H1 (cell line): ENCODE data around the gene NEO1. TPM values are rescaled to one million over a fixed set of nuclear protein-coding genes. Genes with fewer than 3 reads are reported as not detected.

Source experiments
- CTCF ChIA-PET: fragments of 300-600 bp; sonication (Branson Sonifier 250); formaldehyde crosslinking; loops from one replicate; lab custom pipeline; 2021; ENCODE audit not compliant: partially characterized antibody; lab: Charles Lee
- POLR2A ChIA-PET: fragments of 300-600 bp; sonication (Branson Sonifier 250); formaldehyde crosslinking; loops from one replicate; lab custom pipeline; 2021; ENCODE audit warnings: inconsistent platforms; ENCODE audit not compliant: partially characterized antibody; lab: Charles Lee
- DNase-seq, 2 experiments: peaks; one replicate each; pipeline versions ENCODE4 v3.0.0 to v3.0.0-alpha.2; 2010 to 2022; ENCODE audit warnings: low spot score in 2 of 2, low read depth in 1 of 2, mixed read lengths in 1 of 2
- FAIRE-seq: peaks from 2 replicates; lab custom pipeline; 2011; peaks lifted over from hg19 to GRCh38; lab: Jason Lieb, UNC
- H2AFZ ChIP-seq: 2 replicates; pipeline ENCODE4 v1.8.1; 2012; ENCODE audit warnings: low read length, inconsistent platforms
- H2AK5ac ChIP-seq: 2 replicates; pipeline ENCODE4 v1.6.1; 2013; ENCODE audit warnings: low read depth, low read length
- H2BK120ac ChIP-seq: replicated peaks from 2 replicates; pipeline ENCODE3; 2013; ENCODE audit warnings: low read depth, low read length, inconsistent platforms
- H2BK12ac ChIP-seq: 2 replicates; pipeline ENCODE4 v1.6.1; 2013; ENCODE audit warnings: low read depth, low read length
- H2BK15ac ChIP-seq: 2 replicates; pipeline ENCODE4 v1.6.1; 2013; ENCODE audit warnings: low read length
- H2BK20ac ChIP-seq: 2 replicates; pipeline ENCODE4 v1.6.1; 2013; ENCODE audit warnings: low read length
- H2BK5ac ChIP-seq: 2 replicates; pipeline ENCODE4 v1.6.1; 2013; ENCODE audit warnings: low read depth, low read length
- H3K14ac ChIP-seq: 2 replicates; pipeline ENCODE4 v1.6.1; 2013; ENCODE audit warnings: inconsistent platforms; ENCODE audit not compliant: insufficient read length
- H3K18ac ChIP-seq: 2 replicates; pipeline ENCODE4 v1.6.1; 2013; ENCODE audit warnings: low read length; ENCODE audit errors: extremely low read depth
- H3K23ac ChIP-seq: 2 replicates; pipeline ENCODE4 v1.6.1; 2013; ENCODE audit warnings: inconsistent platforms; ENCODE audit not compliant: insufficient read length
- H3K23me2 ChIP-seq: 2 replicates; pipeline ENCODE4 v1.6.1; 2013; ENCODE audit warnings: low read depth, low read length
- H3K27ac ChIP-seq: 2 replicates; pipeline ENCODE4 v1.6.1; 2011; ENCODE audit warnings: low read depth, low read length, inconsistent platforms
- H3K27me3 ChIP-seq, 4 experiments: replicated peaks in 1 of 4; 1 replicate in 1 of 4; 2 replicates in 3 of 4; pipeline versions ENCODE4 v1.6.1 to v1.8.1; 2011 to 2013; ENCODE audit warnings: low read length in 3 of 4, mild to moderate bottlenecking in 3 of 4, inconsistent platforms in 2 of 4, mixed read lengths in 2 of 4, moderate library complexity in 1 of 4; ENCODE audit not compliant: control insufficient read depth in 3 of 4, insufficient read depth in 3 of 4; ENCODE audit errors: extremely low read depth in 1 of 4
- H3K36me3 ChIP-seq, 4 experiments: 2 replicates each; pipeline versions ENCODE4 v1.6.1 to v1.8.1; 2011 to 2013; ENCODE audit warnings: mild to moderate bottlenecking in 4 of 4, low read length in 3 of 4, moderate library complexity in 2 of 4, control low read depth in 1 of 4, inconsistent platforms in 1 of 4; ENCODE audit not compliant: insufficient read depth in 4 of 4, control insufficient read depth in 2 of 4
- H3K4ac ChIP-seq: replicated peaks from 2 replicates; pipeline ENCODE3; 2013; ENCODE audit warnings: low read length, low read depth, mixed read lengths, inconsistent platforms; ENCODE audit not compliant: insufficient read length
- H3K4me1 ChIP-seq, 4 experiments: replicated peaks in 1 of 4; 1 replicate in 1 of 4; 2 replicates in 3 of 4; pipeline versions ENCODE4 v1.6.1 to v1.8.1; 2011 to 2013; ENCODE audit warnings: low read length in 3 of 4, inconsistent platforms in 2 of 4, mixed read lengths in 1 of 4; ENCODE audit not compliant: insufficient read depth in 4 of 4, control insufficient read depth in 3 of 4
- H3K4me2 ChIP-seq, 2 experiments: 2 replicates each; pipeline versions ENCODE4 v1.6.1 to v1.8.1; 2011 to 2013; ENCODE audit warnings: low read depth in 2 of 2, low read length in 2 of 2, control low read depth in 1 of 2, inconsistent platforms in 1 of 2, mild to moderate bottlenecking in 1 of 2; ENCODE audit not compliant: insufficient read depth in 1 of 2
- H3K4me3 ChIP-seq, 4 experiments: fragments of 200-600, 300-600 bp in 1 of 4; sonication (generic), shearing (Covaris generic), sonication (Bioruptor Twin) in 1 of 4; 2 replicates each; pipeline versions ENCODE4 v1.5.1 to v1.8.1; 2011 to 2016; ENCODE audit warnings: low read length in 4 of 4, low read depth in 3 of 4, control low read depth in 2 of 4, inconsistent platforms in 2 of 4, mild to moderate bottlenecking in 2 of 4, mixed read lengths in 1 of 4, moderate library complexity in 1 of 4; ENCODE audit not compliant: insufficient read depth in 2 of 4; ENCODE audit errors: extremely low read depth in 1 of 4
- H3K56ac ChIP-seq: replicated peaks from 2 replicates; pipeline ENCODE3; 2013; ENCODE audit warnings: low read depth, mild to moderate bottlenecking, mixed read lengths, low read length, inconsistent platforms; ENCODE audit not compliant: insufficient read length
- H3K79me1 ChIP-seq: 2 replicates; pipeline ENCODE4 v1.6.1; 2013; ENCODE audit warnings: low read depth, low read length, control low read depth
- H3K79me2 ChIP-seq, 2 experiments: 2 replicates each; pipeline versions ENCODE4 v1.6.1 to v1.8.1; 2012 to 2013; ENCODE audit warnings: low read length in 2 of 2, mild to moderate bottlenecking in 2 of 2, inconsistent platforms in 1 of 2; ENCODE audit not compliant: insufficient read depth in 2 of 2, control insufficient read depth in 1 of 2
- H3K9ac ChIP-seq, 4 experiments: replicated peaks in 1 of 4; 1 replicate in 1 of 4; 2 replicates in 3 of 4; pipeline versions ENCODE4 v1.6.1 to v1.8.1; 2011 to 2013; ENCODE audit warnings: low read depth in 3 of 4, low read length in 3 of 4, control low read depth in 2 of 4, mild to moderate bottlenecking in 2 of 4, moderate library complexity in 2 of 4, inconsistent platforms in 1 of 4; ENCODE audit errors: extremely low read depth in 1 of 4
- H3K9me3 ChIP-seq, 2 experiments: 2 replicates each; pipeline versions ENCODE4 v1.6.1 to v1.8.1; 2012 to 2013; ENCODE audit warnings: mild to moderate bottlenecking in 2 of 2, moderate library complexity in 2 of 2, control low read depth in 1 of 2, inconsistent platforms in 1 of 2, low read depth in 1 of 2, low read length in 1 of 2, mixed read lengths in 1 of 2; ENCODE audit not compliant: insufficient read depth in 2 of 2
- H4K20me1 ChIP-seq, 2 experiments: replicated peaks in 1 of 2; 2 replicates each; pipeline versions ENCODE3 to v1.8.1; 2011 to 2013; ENCODE audit warnings: inconsistent platforms in 2 of 2, low read length in 2 of 2, mild to moderate bottlenecking in 1 of 2; ENCODE audit not compliant: insufficient read depth in 2 of 2, control insufficient read depth in 1 of 2
- H4K5ac ChIP-seq: 2 replicates; pipeline ENCODE4 v1.6.1; 2013; ENCODE audit warnings: low read length, low read depth, mixed read lengths, inconsistent platforms; ENCODE audit not compliant: insufficient read length
- H4K8ac ChIP-seq: 2 replicates; pipeline ENCODE4 v1.8.0; 2013; ENCODE audit warnings: mild to moderate bottlenecking, moderate library complexity, low read length, inconsistent platforms; ENCODE audit not compliant: insufficient read depth; ENCODE audit errors: extremely low read depth
- H4K91ac ChIP-seq: replicated peaks from 2 replicates; pipeline ENCODE3; 2013; ENCODE audit warnings: low read length, mixed read lengths, inconsistent platforms; ENCODE audit not compliant: insufficient read length
- ASH2L ChIP-seq: fragments of 200-600, 300-600 bp; sonication (generic); IDR thresholded peaks from one replicate; pipeline ENCODE4 v1.7.1; 2017; ENCODE audit warnings: low read length
- CBX5 ChIP-seq: fragments of 300-800, 300-1000 bp; sonication (generic); IDR thresholded peaks from 2 replicates; pipeline ENCODE4 v1.7.1; 2016; ENCODE audit warnings: antibody characterized with exemption, low read length, low read depth
- CEBPB ChIP-seq: IDR thresholded peaks from 2 replicates; pipeline ENCODE4 v1.6.1; 2012; ENCODE audit warnings: low read depth, low read length
- CHD1 ChIP-seq: IDR thresholded peaks from 2 replicates; pipeline ENCODE4 v1.6.1; 2012; ENCODE audit warnings: low read depth, low read length, improper control_type of control experiment
- CHD2 ChIP-seq: IDR thresholded peaks from 2 replicates; pipeline ENCODE4 v1.6.1; 2012; ENCODE audit warnings: low read length, improper control_type of control experiment
- FOSL1 ChIP-seq: IDR thresholded peaks from 2 replicates; pipeline ENCODE4 v1.6.1; 2011; ENCODE audit warnings: mild to moderate bottlenecking, low read depth, low read length, moderate library complexity; ENCODE audit not compliant: insufficient read depth
- HDAC2 ChIP-seq, 2 experiments: fragments of 300-600 bp in 1 of 2; sonication (generic) in 1 of 2; IDR thresholded peaks; 2 replicates each; pipeline ENCODE4 v1.6.1; 2011 to 2012; ENCODE audit warnings: low read depth in 2 of 2, low read length in 2 of 2, mild to moderate bottlenecking in 2 of 2, moderate library complexity in 2 of 2, borderline replicate concordance in 1 of 2, inconsistent platforms in 1 of 2
- KDM5A ChIP-seq: fragments of 200-600 bp; IDR thresholded peaks from 2 replicates; pipeline ENCODE4 v1.7.1; 2012; ENCODE audit warnings: mild to moderate bottlenecking, low read length, inconsistent platforms, mixed read lengths
- POLR2AphosphoS5 ChIP-seq: IDR thresholded peaks from 2 replicates; pipeline ENCODE4 v1.6.1; 2011; ENCODE audit warnings: low read depth, low read length
- RNF2 ChIP-seq: fragments of 200-900, 300-1000 bp; sonication (generic); IDR thresholded peaks from 2 replicates; pipeline ENCODE4 v1.7.1; 2016; ENCODE audit warnings: borderline replicate concordance, low read depth, mild to moderate bottlenecking, antibody characterized with exemption, low read length; ENCODE audit not compliant: poor library complexity, severe bottlenecking; ENCODE audit errors: missing control alignments
- SIN3A ChIP-seq, 2 experiments: IDR thresholded peaks in 1 of 2; conservative IDR thresholded peaks in 1 of 2; 2 replicates each; pipeline ENCODE4 v1.6.1; 2011 to 2012; ENCODE audit warnings: low read length in 2 of 2, improper control_type of control experiment in 1 of 2, low read depth in 1 of 2, mild to moderate bottlenecking in 1 of 2
- SRF ChIP-seq: IDR thresholded peaks from 2 replicates; pipeline ENCODE4 v1.6.1; 2011; ENCODE audit warnings: mild to moderate bottlenecking, low read depth, low read length, moderate library complexity
- TAF7 ChIP-seq: optimal IDR thresholded peaks from 2 replicates; pipeline ENCODE3; 2011; ENCODE audit warnings: low read depth, mild to moderate bottlenecking, inconsistent platforms, low read length, moderate library complexity, borderline replicate concordance
- WGBS, 2 experiments: shearing (Covaris generic) in 1 of 2; methylation state at CpG; one replicate each; pipeline versions ENCODE4 v1.1.6 to v1.1.7; 2013 to 2015; ENCODE audit warnings: low lambda C conversion rate in 2 of 2, mixed read lengths in 2 of 2, inconsistent platforms in 1 of 2, low coverage in 1 of 2, missing lambda C conversion rate in 1 of 2; ENCODE audit not compliant: insufficient replicate concordance in 2 of 2, insufficient coverage in 1 of 2, insufficient read length in 1 of 2; ENCODE audit errors: extremely low coverage in 1 of 2, missing lambda C conversion rate in 1 of 2; 5-methylcytosine and 5-hydroxymethylcytosine counted together
- polyA plus RNA-seq, 7 experiments: library from polyadenylated mRNA; depleted of rRNA in 3 of 7; stranded (reverse) in 5 of 7; unstranded in 2 of 7; fragments of >200 nt in 5 of 7; fragments of 200-250 nt in 2 of 7; gene quantifications; 1 replicate in 5 of 7; 2 replicates in 1 of 7; 4 replicates in 1 of 7; pipeline versions ENCODE4 v1.2.1 to v1.2.3, GENCODE V29; 2011 to 2013; ENCODE audit warnings: missing spikeins in 2 of 7, mixed read lengths in 2 of 7
- total RNA-seq: library from RNA; stranded (reverse); fragmentation: NEBNext Ultra II Directional; extraction: Animal tissue kit (Norgen Biotek cat#: 25700); gene quantifications from 2 replicates; pipeline ENCODE4 v1.2.1, GENCODE V29; 2021
- TF ChIP-seq, protein P1 (sequence below): IDR thresholded peaks from 2 replicates; pipeline ENCODE4 v1.6.1; 2012; ENCODE audit warnings: inconsistent platforms

The NEO1 gene
- total and polyA plus RNA-seq, 2 of the 8 experiments (the other 6 are each of a cell fraction or from before 2014, with no cell fraction given): 36.0 to 51.0 TPM

DNA sequence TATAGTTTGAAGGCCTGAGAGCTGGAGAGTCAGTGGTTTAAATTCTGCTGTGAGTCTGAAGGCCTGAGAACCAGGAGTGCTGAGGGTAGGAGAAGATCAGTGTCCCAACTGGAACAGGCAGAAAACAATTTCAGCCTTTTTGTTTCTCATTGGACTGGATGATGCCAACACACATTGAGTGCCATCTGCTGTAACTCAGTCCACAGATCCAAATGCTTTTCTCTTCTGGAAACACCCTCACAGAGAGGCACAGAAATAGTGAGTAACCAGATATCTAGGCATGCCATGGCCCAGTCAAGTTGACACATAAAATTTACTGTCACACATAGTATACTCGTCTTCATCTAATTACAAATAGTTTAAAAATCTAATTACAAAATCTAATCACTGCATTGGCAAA lies 100.8 kb downstream of the NEO1 start:
- no peak overlapping the region for H3K27ac ChIP-seq
- no peak overlapping the region for H2AK5ac ChIP-seq
- no peak overlapping the region for H3K23ac ChIP-seq
- no peak overlapping the region for H2BK20ac ChIP-seq
- H2BK15ac ChIP-seq: no peak overlapping the region
- H3K4me2 ChIP-seq: no peak overlapping the region
- no peaks in the 10 kb centered on the region for H3K4me1 ChIP-seq
- no peak for FAIRE-seq
- WGBS, 2 experiments: 81% methylated on average over 1 of the region's 1 CpG; no CpG with 5 or more reads in 1 of the 2 experiments
- H3K27me3 ChIP-seq: no peaks in the 10 kb centered on the region
- H3K36me3 ChIP-seq: no peaks in the 10 kb centered on the region; a peak in 1 of 8 replicates
- no peak overlapping the region for H3K14ac ChIP-seq
- H3K79me2 ChIP-seq: 0 out of 4 replicates have a peak, but pooled peaks cover 0 to 5% of the 10 kb centered on the region in 2 experiments
- H3K23me2 ChIP-seq: no peaks in the 10 kb centered on the region
- POLR2A ChIA-PET: no interaction called here
- no peaks in the 10 kb centered on the region for H3K79me1 ChIP-seq
- H2BK120ac ChIP-seq: no peak overlapping the region
- H4K8ac ChIP-seq: no peak overlapping the region
- no peak for DNase-seq
- H4K5ac ChIP-seq: no peak overlapping the region
- no peak overlapping the region for H2AFZ ChIP-seq
- CTCF ChIA-PET: no interaction called here
- H3K56ac ChIP-seq: no peak overlapping the region
- H4K91ac ChIP-seq: no peak overlapping the region
- H3K9me3 ChIP-seq: no peaks in the 10 kb centered on the region
- H4K20me1 ChIP-seq: no peaks in the 10 kb centered on the region
- H2BK5ac ChIP-seq: no peak overlapping the region
- H3K4ac ChIP-seq: no peak overlapping the region
- H3K4me3 ChIP-seq: no peak overlapping the region
- no peak overlapping the region for H2BK12ac ChIP-seq
- H3K9ac ChIP-seq: no peak overlapping the region
- H3K18ac ChIP-seq: no peak overlapping the region
- TF ChIP-seq TAF7: no peak
- no peak for TF ChIP-seq CHD2
- TF ChIP-seq POLR2AphosphoS5: no peak
- no peak for TF ChIP-seq CBX5
- no peak for TF ChIP-seq SIN3A (conservative IDR thresholded peaks at IDR 0.05 in 1 of 2, IDR thresholded peaks at IDR 0.05 in 1 of 2; ENCODE audit: low read depth in 1 of 2, low read length in 2 of 2)
- TF ChIP-seq, protein P1, sequence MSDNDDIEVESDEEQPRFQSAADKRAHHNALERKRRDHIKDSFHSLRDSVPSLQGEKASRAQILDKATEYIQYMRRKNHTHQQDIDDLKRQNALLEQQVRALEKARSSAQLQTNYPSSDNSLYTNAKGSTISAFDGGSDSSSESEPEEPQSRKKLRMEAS: no peak
- TF ChIP-seq HDAC2 (IDR thresholded peaks at IDR 0.05; ENCODE audit: borderline replicate concordance in 1 of 2, low read depth in 2 of 2, low read length in 2 of 2): no peak
- TF ChIP-seq KDM5A: no peak
- no peak for TF ChIP-seq RNF2
- no peak for TF ChIP-seq ASH2L
- TF ChIP-seq CHD1: no peak
- no peak for TF ChIP-seq CEBPB
- no peak for TF ChIP-seq SRF
- TF ChIP-seq FOSL1: no peak
